WERI-Rb-1 (cell line): Measurements from ENCODE around the gene ZNF177.

Experiments used
- DNase-seq: peaks from one replicate; pipeline ENCODE4 v3.0.0-alpha.2; 2020
- H3K27ac ChIP-seq: fragments of 250-450 bp; sonication (Bioruptor Pico); 2 replicates; pipeline ENCODE4 v1.5.1; 2020; ENCODE audit warnings: mild to moderate bottlenecking, moderate library complexity
- H3K27me3 ChIP-seq: fragments of 250-450 bp; sonication (Bioruptor Pico); 2 replicates; pipeline ENCODE4 v1.5.1; 2021; ENCODE audit warnings: mild to moderate bottlenecking, low read depth, moderate library complexity; ENCODE audit not compliant: insufficient read depth, severe bottlenecking
- H3K36me3 ChIP-seq: fragments of 250-450 bp; sonication (Bioruptor Pico); 2 replicates; pipeline ENCODE4 v1.5.1; 2020; ENCODE audit warnings: mild to moderate bottlenecking, moderate library complexity
- H3K4me3 ChIP-seq: 2 replicates; pipeline ENCODE4 v1.5.1; 2011; ENCODE audit warnings: low read depth, mild to moderate bottlenecking, control low read depth, low read length
- H3K9me3 ChIP-seq: fragments of 250-450 bp; sonication (Bioruptor Pico); 2 replicates; pipeline ENCODE4 v1.5.1; 2021; ENCODE audit warnings: mild to moderate bottlenecking, moderate library complexity; ENCODE audit not compliant: severe bottlenecking
- CTCF ChIP-seq: IDR thresholded peaks from 2 replicates; pipeline ENCODE4 v1.5.1; 2011; ENCODE audit warnings: low read depth, mild to moderate bottlenecking, control low read depth, inconsistent platforms, low read length

ZNF177 gene

GRCh38 chr19:9352505-9352904 lies 10.3 kb upstream of the ZNF177 start:
- no peaks in the 10 kb centered on the region for H3K27me3 ChIP-seq

GRCh38 chr19:9353011-9353410 lies 9.8 kb upstream of the ZNF177 start:
- Histone ChIP-seq H3K36me3 (no peaks in the 10 kb centered on the region), H3K27me3 (no peaks in the 10 kb centered on the region), H3K9me3 (no peaks in the 10 kb centered on the region), H3K27ac (no peak overlapping the region), H3K4me3 (no peak overlapping the region)
- TF ChIP-seq CTCF: no peak
- no peak for DNase-seq

More at GRCh38 chr19:9352505-9352904, 10.3 kb upstream of the ZNF177 start:
- no peak overlapping the region for H3K4me3 ChIP-seq
- DNase-seq: no peak
- no peak overlapping the region for H3K27ac ChIP-seq
- peaks cover 2% of the 10 kb centered on the region for H3K9me3 ChIP-seq
- no peak for TF ChIP-seq CTCF
- no peaks in the 10 kb centered on the region for H3K36me3 ChIP-seq

GRCh38 chr19:9354651-9355050 lies 8.2 kb upstream of the ZNF177 start:
- Histone ChIP-seq H3K9me3 (no peaks in the 10 kb centered on the region), H3K4me3 (no peak overlapping the region), H3K36me3 (no peaks in the 10 kb centered on the region), H3K27me3 (no peaks in the 10 kb centered on the region), H3K27ac (no peak overlapping the region)
- no peak for TF ChIP-seq CTCF
- DNase-seq: no peak

GRCh38 chr19:9370738-9371619 lies 8.2 kb downstream of the ZNF177 start:
- Histone ChIP-seq H3K9me3 (peaks cover 6% of the 10 kb centered on the region), H3K27me3 (no peaks in the 10 kb centered on the region), H3K27ac (no peak overlapping the region), H3K36me3 (peaks cover 11% of the 10 kb centered on the region), H3K4me3 (no peak overlapping the region)
- DNase-seq: no peak
- no peak for TF ChIP-seq CTCF

GRCh38 chr19:9381361-9381785 lies 18.6 kb downstream of the ZNF177 start:
- Histone ChIP-seq H3K9me3 (peaks cover 41% of the 10 kb centered on the region), H3K27me3 (no peaks in the 10 kb centered on the region), H3K36me3 (peaks cover 98% of the 10 kb centered on the region), H3K4me3 (no peak overlapping the region), H3K27ac (no peak overlapping the region)
- no peak for DNase-seq
- TF ChIP-seq CTCF: no peak
